ENCODE results near the gene RSPH10B. TPM values are rescaled to one million over a fixed set of nuclear protein-coding genes. Genes with fewer than 3 reads are reported as not detected.

Gene RSPH10B
- total RNA-seq, 1 donor from 2014 or later, result 0.27 TPM

Other genes starting within 250 kb of the RSPH10B start
- 41.7 TPM for gene RNF216, start 189.0 kb downstream of the RSPH10B start, total RNA-seq
- gene OCM, start 89.9 kb downstream of the RSPH10B start, total RNA-seq, result not detected
- 74.7 TPM for gene CCZ1, start 72.0 kb downstream of the RSPH10B start, total RNA-seq
- 9.9 TPM for gene PMS2, start 38.4 kb upstream of the RSPH10B start, total RNA-seq
- 15.2 TPM for gene AIMP2, start 38.6 kb upstream of the RSPH10B start, total RNA-seq
- gene ANKRD61, start 60.7 kb upstream of the RSPH10B start, total RNA-seq, result 0.27 TPM
- gene EIF2AK1, start 88.5 kb upstream of the RSPH10B start, total RNA-seq, result 69.1 TPM
- gene USP42, start 134.3 kb upstream of the RSPH10B start, total RNA-seq, result 13.6 TPM